GM12801 (cell line): ENCODE measurements around the gene NKD1.

Experiments used
- TF ChIP-seq, protein P1 (sequence below): IDR thresholded peaks from one replicate; pipeline ENCODE4 v1.5.1; 2011; ENCODE audit warnings: control low read depth; ENCODE audit not compliant: insufficient read length; ENCODE audit errors: extremely low read depth

Gene NKD1

DNA sequence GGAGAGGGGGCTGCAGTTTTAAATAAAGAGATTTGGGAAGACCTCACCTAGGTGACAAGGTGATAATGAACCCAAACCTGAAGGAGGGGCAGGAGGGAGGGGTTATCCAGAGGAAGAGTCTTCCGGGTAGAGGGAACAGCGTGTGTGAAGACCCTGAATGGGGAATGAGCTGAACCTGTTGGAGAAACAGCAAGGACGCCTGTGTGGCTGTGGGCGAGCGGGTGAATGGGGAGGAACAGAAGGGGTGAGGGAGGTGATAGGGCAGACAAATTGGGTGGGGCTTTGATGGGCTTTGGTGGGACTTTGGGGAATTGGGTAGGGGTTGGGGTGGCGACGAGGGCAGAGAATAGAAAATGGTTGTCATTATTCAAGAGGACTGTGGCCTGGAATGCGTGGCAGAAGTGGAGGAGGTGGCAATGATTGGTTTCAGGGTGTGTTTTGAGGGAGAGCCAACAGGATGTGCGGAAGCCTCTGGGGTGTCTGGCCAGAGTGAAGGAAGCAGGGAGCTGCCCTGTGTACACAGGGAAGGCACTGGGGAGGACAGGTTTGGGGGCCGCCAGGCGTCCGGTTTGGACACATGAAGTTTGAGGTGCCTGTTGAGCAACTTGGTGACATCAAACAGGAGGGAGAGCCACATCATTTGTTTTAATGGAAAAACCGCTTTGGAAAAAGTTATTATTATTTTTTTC is 48.7 kb downstream of the NKD1 start:
- TF ChIP-seq, protein P1, sequence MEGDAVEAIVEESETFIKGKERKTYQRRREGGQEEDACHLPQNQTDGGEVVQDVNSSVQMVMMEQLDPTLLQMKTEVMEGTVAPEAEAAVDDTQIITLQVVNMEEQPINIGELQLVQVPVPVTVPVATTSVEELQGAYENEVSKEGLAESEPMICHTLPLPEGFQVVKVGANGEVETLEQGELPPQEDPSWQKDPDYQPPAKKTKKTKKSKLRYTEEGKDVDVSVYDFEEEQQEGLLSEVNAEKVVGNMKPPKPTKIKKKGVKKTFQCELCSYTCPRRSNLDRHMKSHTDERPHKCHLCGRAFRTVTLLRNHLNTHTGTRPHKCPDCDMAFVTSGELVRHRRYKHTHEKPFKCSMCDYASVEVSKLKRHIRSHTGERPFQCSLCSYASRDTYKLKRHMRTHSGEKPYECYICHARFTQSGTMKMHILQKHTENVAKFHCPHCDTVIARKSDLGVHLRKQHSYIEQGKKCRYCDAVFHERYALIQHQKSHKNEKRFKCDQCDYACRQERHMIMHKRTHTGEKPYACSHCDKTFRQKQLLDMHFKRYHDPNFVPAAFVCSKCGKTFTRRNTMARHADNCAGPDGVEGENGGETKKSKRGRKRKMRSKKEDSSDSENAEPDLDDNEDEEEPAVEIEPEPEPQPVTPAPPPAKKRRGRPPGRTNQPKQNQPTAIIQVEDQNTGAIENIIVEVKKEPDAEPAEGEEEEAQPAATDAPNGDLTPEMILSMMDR = no peak

DNA sequence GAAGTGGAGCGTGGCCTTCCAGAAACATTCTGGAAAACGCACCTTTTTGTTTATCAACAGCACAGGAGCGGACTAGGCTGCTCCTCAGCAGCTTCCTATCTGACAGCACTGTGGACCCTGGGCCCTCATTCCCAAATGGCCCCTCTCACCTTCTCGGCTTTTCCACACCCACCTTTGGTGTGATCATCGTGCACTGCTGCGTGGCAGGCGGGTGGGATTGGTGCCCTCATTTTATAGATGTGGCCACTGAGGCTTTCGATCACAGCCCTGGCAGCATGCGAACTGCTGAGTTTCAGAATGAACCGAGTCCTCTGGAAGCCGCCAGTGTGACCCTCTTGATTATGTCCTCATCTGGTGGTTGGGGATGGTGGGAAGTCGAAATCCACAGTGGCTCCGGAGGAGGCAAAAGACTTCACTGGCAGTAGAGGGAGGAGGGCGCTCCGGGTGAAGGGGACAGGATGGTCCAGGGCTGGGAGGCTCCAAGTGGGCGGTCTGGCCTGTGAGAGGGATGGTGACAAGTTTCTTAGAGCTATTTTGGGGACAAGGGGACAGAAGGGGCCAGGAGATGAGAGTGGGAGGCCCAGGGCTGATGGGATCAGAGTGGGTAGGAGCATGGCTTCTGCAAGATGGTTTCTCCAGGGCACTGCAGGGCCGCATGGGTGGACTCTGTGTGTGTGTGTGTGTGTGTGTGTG is 49.5 kb downstream of the NKD1 start:
- TF ChIP-seq, protein P1 = no peak

GRCh38 chr16:50598256-50598894 is 50.2 kb downstream of the NKD1 start:
- TF ChIP-seq, protein P1 = no peak

DNA sequence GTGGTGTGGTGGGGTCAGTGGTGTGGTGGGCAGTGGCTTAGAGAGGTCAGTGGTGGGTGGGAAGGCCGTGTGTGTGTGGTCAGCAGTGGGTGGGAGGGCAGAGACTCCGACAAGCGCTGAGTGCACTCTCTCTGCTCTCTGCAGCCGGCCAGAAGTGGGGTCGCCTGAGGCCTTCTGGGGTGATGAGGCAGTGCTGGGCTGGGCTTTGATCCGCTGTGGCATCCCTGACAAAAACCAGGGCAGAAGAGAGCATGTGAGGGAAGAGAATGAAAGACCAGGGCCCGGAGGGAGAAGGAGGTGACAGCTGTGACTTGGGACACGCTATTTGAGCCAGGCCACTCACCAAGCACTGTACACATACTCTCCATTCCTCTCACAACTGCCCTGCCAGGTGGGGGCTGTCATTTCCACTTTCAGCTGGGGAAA is 50.8 kb downstream of the NKD1 start:
- TF ChIP-seq, protein P1 = no peak

GRCh38 chr16:50599494-50599893 is 51.3 kb downstream of the NKD1 start:
- TF ChIP-seq, protein P1 = no peak

- TF ChIP-seq, protein P1 = no peak
Observed at GRCh38 chr16:50600582-50601283, 52.5 kb downstream of the NKD1 start.

DNA sequence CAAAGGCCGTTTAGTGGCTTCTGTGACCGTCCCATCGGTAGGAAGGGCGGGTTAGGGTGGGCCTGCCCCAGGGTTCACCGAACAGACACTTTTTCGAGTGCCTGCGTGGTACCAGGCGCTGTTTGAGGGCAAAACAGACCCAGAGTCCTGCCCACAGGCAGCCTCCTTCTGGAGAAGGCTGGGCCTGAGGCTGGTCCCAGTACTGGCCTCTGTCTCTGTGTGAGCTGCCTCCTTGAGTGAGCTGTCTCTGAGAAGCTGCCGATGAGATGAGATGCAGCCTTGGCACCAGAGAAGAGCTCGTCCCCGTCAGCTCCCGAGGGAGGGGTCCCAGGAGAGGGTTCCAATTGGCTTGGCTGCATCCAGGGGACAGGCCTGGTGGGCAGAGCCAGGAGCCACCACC is 53.1 kb downstream of the NKD1 start:
- TF ChIP-seq, protein P1 = no peak
